GM12891 (cell line): ENCODE measurements around the gene UNC13B.

ENCODE experiments used
- PAX5 ChIP-seq: IDR thresholded peaks from 2 replicates; pipeline ENCODE4 v1.6.1; 2011; ENCODE audit warnings: low read length, moderate library complexity, mild to moderate bottlenecking; ENCODE audit not compliant: insufficient read depth, severe bottlenecking
- POLR2A ChIP-seq: IDR thresholded peaks from 2 replicates; pipeline ENCODE4 v1.6.1; 2011; ENCODE audit warnings: low read depth, low read length, control low read depth
- POLR2AphosphoS5 ChIP-seq: IDR thresholded peaks from 2 replicates; pipeline ENCODE4 v1.6.1; 2011; ENCODE audit warnings: low read depth, low read length, control low read depth
- SPI1 ChIP-seq: IDR thresholded peaks from 2 replicates; pipeline ENCODE4 v1.6.1; 2011; ENCODE audit warnings: low read depth, low read length, control low read depth
- TAF1 ChIP-seq: IDR thresholded peaks from 2 replicates; pipeline ENCODE4 v1.6.1; 2011; ENCODE audit warnings: low read depth, low read length, control low read depth

GRCh38 chr9:35422346-35422745 is 260.5 kb downstream of the UNC13B start:
- TF ChIP-seq POLR2AphosphoS5, result no peak
- no peak for TF ChIP-seq SPI1
- no peak for TF ChIP-seq POLR2A
- no peak for TF ChIP-seq TAF1
- no peak for TF ChIP-seq PAX5
